IMR-90 (cell line): ENCODE measurements around the gene IL1F10. TPM values are rescaled to one million over a fixed set of nuclear protein-coding genes. Genes with fewer than 3 reads are reported as not detected.

Experiments
- ATAC-seq: fragments of 200-7000 bp; cut with Tn5 transposase; 2 replicates; pipeline ENCODE4 v1.9.1; 2020; ENCODE audit warnings: low read depth, mild to moderate bottlenecking, moderate library complexity
- BruUV-seq: library from RNA; stranded (reverse); fragments of 400-500 nt; replicated peaks from 2 replicates; lab custom pipeline; 2021; lab: Mats Ljungman, UMichigan
- CTCF ChIA-PET: fragments of 300-600 bp; formaldehyde crosslinking; extraction: SDS; loops from one replicate; lab custom pipeline; 2021; ENCODE audit warnings: antibody characterized with exemption; lab: Yijun Ruan, JAX
- POLR2A ChIA-PET: fragments of 300-600 bp; sonication (Branson Sonifier 250); formaldehyde crosslinking; loops from one replicate; lab custom pipeline; 2022; ENCODE audit warnings: antibody characterized with exemption; ENCODE audit not compliant: unreplicated experiment; lab: Charles Lee
- DNase-seq: peaks from one replicate; pipeline ENCODE4 v3.0.0; 2013
- H2AFZ ChIP-seq: replicated peaks from 2 replicates; pipeline ENCODE3; 2013; ENCODE audit warnings: low read length, mild to moderate bottlenecking; ENCODE audit not compliant: poor library complexity
- H2AK5ac ChIP-seq: 2 replicates; pipeline ENCODE4 v1.6.1; 2013; ENCODE audit warnings: low read depth, low read length, inconsistent platforms
- H2AK9ac ChIP-seq: replicated peaks from 2 replicates; pipeline ENCODE3; 2013; ENCODE audit warnings: mild to moderate bottlenecking, low read depth, low read length, moderate library complexity; ENCODE audit not compliant: poor library complexity
- H2BK120ac ChIP-seq: 2 replicates; pipeline ENCODE4 v1.6.1; 2013; ENCODE audit warnings: low read depth, low read length, inconsistent platforms
- H2BK15ac ChIP-seq: 3 replicates; pipeline ENCODE4 v1.6.1; 2013; ENCODE audit warnings: low read depth, low read length, inconsistent platforms
- H2BK20ac ChIP-seq: 2 replicates; pipeline ENCODE4 v1.6.1; 2013; ENCODE audit warnings: low read depth, mild to moderate bottlenecking, inconsistent platforms, low read length, moderate library complexity
- H2BK5ac ChIP-seq: 2 replicates; pipeline ENCODE4 v1.6.1; 2013; ENCODE audit warnings: mild to moderate bottlenecking, low read depth, low read length, inconsistent platforms; ENCODE audit not compliant: poor library complexity, severe bottlenecking
- H3K14ac ChIP-seq: replicated peaks from 2 replicates; pipeline ENCODE4 v1.6.1; 2013; ENCODE audit warnings: low read depth, low read length, inconsistent platforms
- H3K18ac ChIP-seq: 2 replicates; pipeline ENCODE4 v1.6.1; 2013; ENCODE audit warnings: low read depth, low read length, control low read depth
- H3K23ac ChIP-seq: 2 replicates; pipeline ENCODE4 v1.6.1; 2013; ENCODE audit warnings: low read depth, low read length, inconsistent platforms
- H3K27ac ChIP-seq: 2 replicates; pipeline ENCODE4 v1.5.1; 2013; ENCODE audit warnings: mild to moderate bottlenecking, control low read depth, low read length; ENCODE audit not compliant: insufficient read depth
- H3K27me3 ChIP-seq: 2 replicates; pipeline ENCODE4 v1.6.1; 2013; ENCODE audit warnings: low read length; ENCODE audit not compliant: control insufficient read depth, insufficient read depth
- H3K36me3 ChIP-seq: 2 replicates; pipeline ENCODE4 v1.6.1; 2013; ENCODE audit warnings: low read length, mixed read lengths; ENCODE audit not compliant: control insufficient read depth, insufficient read depth
- H3K4ac ChIP-seq: 2 replicates; pipeline ENCODE4 v1.6.1; 2013; ENCODE audit warnings: low read depth, low read length, inconsistent platforms
- H3K4me1 ChIP-seq: 2 replicates; pipeline ENCODE4 v1.6.1; 2013; ENCODE audit warnings: low read length, mixed read lengths; ENCODE audit not compliant: control insufficient read depth, insufficient read depth
- H3K4me2 ChIP-seq: 2 replicates; pipeline ENCODE4 v1.6.1; 2013; ENCODE audit warnings: low read depth, mild to moderate bottlenecking, control low read depth, low read length, moderate library complexity
- H3K4me3 ChIP-seq: 2 replicates; pipeline ENCODE4 v1.5.1; 2013; ENCODE audit warnings: low read depth, mild to moderate bottlenecking, control low read depth, low read length, moderate library complexity; ENCODE audit not compliant: insufficient read depth
- H3K56ac ChIP-seq: 2 replicates; pipeline ENCODE4 v1.6.1; 2013; ENCODE audit warnings: low read length, inconsistent platforms; ENCODE audit not compliant: insufficient read depth; ENCODE audit errors: extremely low read depth
- H3K79me1 ChIP-seq, 2 experiments: 2 replicates each; pipeline ENCODE4 v1.6.1; 2013; ENCODE audit warnings: low read length in 2 of 2, inconsistent platforms in 1 of 2, low read depth in 1 of 2
- H3K9ac ChIP-seq: 2 replicates; pipeline ENCODE4 v1.6.1; 2013; ENCODE audit warnings: low read depth, low read length, control low read depth
- H3K9me1 ChIP-seq: 2 replicates; pipeline ENCODE4 v1.6.1; 2013; ENCODE audit warnings: low read length, inconsistent platforms; ENCODE audit not compliant: insufficient read depth
- H3K9me3 ChIP-seq: 2 replicates; pipeline ENCODE4 v1.6.1; 2013; ENCODE audit warnings: low read length; ENCODE audit not compliant: control insufficient read depth, insufficient read depth
- H4K20me1 ChIP-seq: 2 replicates; pipeline ENCODE4 v1.6.1; 2013; ENCODE audit warnings: low read length, inconsistent platforms; ENCODE audit not compliant: insufficient read depth
- H4K5ac ChIP-seq: 2 replicates; pipeline ENCODE4 v1.6.1; 2013; ENCODE audit warnings: mild to moderate bottlenecking, low read depth, low read length, control low read depth
- H4K8ac ChIP-seq, 2 experiments: 2 replicates each; pipeline ENCODE4 v1.6.1; 2013; ENCODE audit warnings: low read depth in 2 of 2, low read length in 2 of 2, control low read depth in 1 of 2, inconsistent platforms in 1 of 2
- H4K91ac ChIP-seq: 2 replicates; pipeline ENCODE4 v1.6.1; 2013; ENCODE audit warnings: low read depth, low read length, inconsistent platforms; ENCODE audit not compliant: insufficient read depth
- BHLHE40 ChIP-seq: fragments of 150-350 bp; IDR thresholded peaks from 2 replicates; pipeline ENCODE4 v1.6.1; 2016; ENCODE audit warnings: mild to moderate bottlenecking, low read depth, low read length
- CEBPB ChIP-seq: IDR thresholded peaks from 2 replicates; pipeline ENCODE4 v1.6.1; 2012; ENCODE audit warnings: low read depth, low read length, improper control_type of control experiment
- CHD1 ChIP-seq: IDR thresholded peaks from 2 replicates; pipeline ENCODE4 v1.6.1; 2012; ENCODE audit warnings: low read depth, low read length, improper control_type of control experiment
- CTCF ChIP-seq: conservative IDR thresholded peaks from 2 replicates; pipeline ENCODE4 v1.5.1; 2012; ENCODE audit warnings: mild to moderate bottlenecking, low read depth, low read length, improper control_type of control experiment
- ELK1 ChIP-seq: fragments of 150-350 bp; IDR thresholded peaks from 2 replicates; pipeline ENCODE4 v1.6.1; 2016; ENCODE audit warnings: low read depth, mild to moderate bottlenecking, low read length, moderate library complexity, borderline replicate concordance
- FOS ChIP-seq: fragments of 150-350 bp; IDR thresholded peaks from 2 replicates; pipeline ENCODE4 v1.6.1; 2016; ENCODE audit warnings: low read depth, low read length
- MAFK ChIP-seq: IDR thresholded peaks from 2 replicates; pipeline ENCODE4 v1.6.1; 2012; ENCODE audit warnings: low read depth, low read length, improper control_type of control experiment
- MAZ ChIP-seq: IDR thresholded peaks from 2 replicates; pipeline ENCODE4 v1.6.1; 2012; ENCODE audit warnings: low read depth, mild to moderate bottlenecking, low read length, improper control_type of control experiment, moderate library complexity, borderline replicate concordance
- MXI1 ChIP-seq: IDR thresholded peaks from 2 replicates; pipeline ENCODE4 v1.6.1; 2012; ENCODE audit warnings: low read depth, mild to moderate bottlenecking, low read length, moderate library complexity, borderline replicate concordance
- NFE2L2 ChIP-seq: fragments of 150-350 bp; IDR thresholded peaks from 2 replicates; pipeline ENCODE4 v1.6.1; 2016; ENCODE audit warnings: low read depth, mild to moderate bottlenecking, low read length
- POLR2A ChIP-seq: IDR thresholded peaks from 2 replicates; pipeline ENCODE4 v1.6.1; 2012; ENCODE audit warnings: mild to moderate bottlenecking, low read depth, low read length
- RAD21 ChIP-seq: IDR thresholded peaks from 2 replicates; pipeline ENCODE4 v1.6.1; 2012; ENCODE audit warnings: low read length, improper control_type of control experiment
- RCOR1 ChIP-seq: IDR thresholded peaks from 2 replicates; pipeline ENCODE4 v1.6.1; 2012; ENCODE audit warnings: mild to moderate bottlenecking, low read length, improper control_type of control experiment; ENCODE audit not compliant: insufficient replicate concordance
- RFX5 ChIP-seq: IDR thresholded peaks from 2 replicates; pipeline ENCODE4 v1.8.0; 2012; ENCODE audit warnings: low read depth, mild to moderate bottlenecking, low read length, moderate library complexity
- SMC3 ChIP-seq: fragments of 150-350 bp; IDR thresholded peaks from 2 replicates; pipeline ENCODE4 v1.6.1; 2016; ENCODE audit warnings: low read depth, mild to moderate bottlenecking, antibody characterized with exemption, low read length, moderate library complexity
- USF2 ChIP-seq: fragments of 150-350 bp; IDR thresholded peaks from 2 replicates; pipeline ENCODE4 v1.6.1; 2017; ENCODE audit warnings: mild to moderate bottlenecking, antibody characterized with exemption, low read length, low read depth
- whole genome bisulfite sequencing, 2 experiments: methylation state at CpG; one replicate each; pipeline versions ENCODE4 v1.1.5 to v1.1.7; 2013; ENCODE audit warnings: missing lambda C conversion rate in 2 of 2; ENCODE audit not compliant: insufficient read length in 1 of 2; ENCODE audit errors: extremely low coverage in 2 of 2; 5-methylcytosine and 5-hydroxymethylcytosine counted together
- dilution Hi-C: fragments of 300-500 bp; cut with HindIII; formaldehyde crosslinking; loops from one replicate; pipeline ENCODE4 v1.14.3; 2018; ENCODE audit warnings: low sequenced_read_pairs; ENCODE audit not compliant: unreplicated experiment
- in situ Hi-C: fragments of 300-500 bp; cut with MboI; formaldehyde crosslinking; loops from 3 replicates; pipeline ENCODE4 v1.14.3; 2019; ENCODE audit warnings: low sequenced_read_pairs, inconsistent platforms, mixed read lengths
- intact Hi-C: fragments of 100-400 bp; cut with micrococcal nuclease; formaldehyde crosslinking; loops from 2 replicates; pipeline ENCODE4 v1.10.0; 2022
- polyA plus RNA-seq, 3 experiments: library from polyadenylated mRNA; depleted of rRNA; stranded (reverse); fragments of >200 nt; gene quantifications; 2 replicates each; pipeline ENCODE4 v1.2.3, GENCODE V29; 2012; ENCODE audit warnings: low replicate concordance in 1 of 3
- total RNA-seq: library from RNA; depleted of rRNA; stranded (reverse); fragments of >200 nt; gene quantifications from 2 replicates; pipeline ENCODE4 v1.2.3, GENCODE V29; 2012

IL1F10 gene
- total and polyA plus RNA-seq, 2 of the 4 experiments (the other 2 are of a cell fraction) = not detected

- Histone ChIP-seq H3K4me1 (no peaks in the 10 kb centered on the region), H3K27me3 (peaks cover 3% of the 10 kb centered on the region), H3K18ac (no peak overlapping the region), H3K27ac (no peak overlapping the region), H3K9ac (no peak overlapping the region), H3K79me1 (no peaks in the 10 kb centered on the region), H4K20me1 (no peaks in the 10 kb centered on the region), H2AFZ (no peak overlapping the region), H2BK20ac (no peak overlapping the region), H2BK15ac (no peak overlapping the region), H4K8ac (no peak overlapping the region), H4K91ac (no peak overlapping the region), H2BK5ac (no peak overlapping the region), H3K23ac (no peak overlapping the region), H2AK9ac (no peak overlapping the region), H3K56ac (no peak overlapping the region), H2AK5ac (no peak overlapping the region), H2BK120ac (no peak overlapping the region), H3K36me3 (no peaks in the 10 kb centered on the region), H3K4ac (no peak overlapping the region), H4K5ac (no peak overlapping the region), H3K9me3 (no peaks in the 10 kb centered on the region), H3K9me1 (no peaks in the 10 kb centered on the region), H3K4me3 (no peak overlapping the region), H3K14ac (no peak overlapping the region), H3K4me2 (no peak overlapping the region)
- no peak for TF ChIP-seq MAFK
- no peak for TF ChIP-seq MAZ
- TF ChIP-seq ELK1 = no peak
- no peak for TF ChIP-seq CEBPB
- no peak for TF ChIP-seq CTCF
- TF ChIP-seq RAD21 = no peak
- no peak for TF ChIP-seq CHD1
- TF ChIP-seq FOS = no peak
- TF ChIP-seq RFX5 = no peak
- no peak for TF ChIP-seq NFE2L2
- no peak for TF ChIP-seq RCOR1
- TF ChIP-seq BHLHE40 = no peak
- no peak for TF ChIP-seq MXI1
- no peak for TF ChIP-seq SMC3
- no peak for TF ChIP-seq USF2
- no peak for TF ChIP-seq POLR2A
- intact Hi-C loops = no loop called here
- BruUV-seq = no TSS peak
- in situ Hi-C loops = no loop called here
- ChIA-PET POLR2A (no interaction called here), CTCF (no interaction called here)
- no peak for ATAC-seq
- DNase-seq = no peak
- WGBS, 2 experiments = no CpG with 5 or more reads among the region's 5 CpGs
- dilution Hi-C loops = no loop called here
These were observed 3.5 kb upstream of the IL1F10 start for GRCh38 chr2:113064281-113064680.
